H9 (cell line): ENCODE results near the gene TMOD3. TPM values are rescaled to one million over a fixed set of nuclear protein-coding genes. Genes with fewer than 3 reads are reported as not detected.

Experiments
- DNase-seq: peaks from one replicate; pipeline ENCODE4 v3.0.0-alpha.2; 2017
- H2AFZ ChIP-seq: one replicate; pipeline ENCODE4 v1.6.1; 2013; ENCODE audit warnings: mild to moderate bottlenecking, low read length, control low read depth, moderate library complexity
- H2AK5ac ChIP-seq: 2 replicates; pipeline ENCODE4 v1.6.1; 2013; ENCODE audit warnings: low read length, control low read depth, mixed read lengths; ENCODE audit not compliant: insufficient read length
- H2BK120ac ChIP-seq: one replicate; pipeline ENCODE4 v1.6.1; 2013; ENCODE audit warnings: low read depth, mild to moderate bottlenecking, low read length, control low read depth, inconsistent platforms; ENCODE audit not compliant: poor library complexity, severe bottlenecking
- H2BK12ac ChIP-seq: 2 replicates; pipeline ENCODE4 v1.6.1; 2013; ENCODE audit warnings: low read length, control low read depth, mixed read lengths, low read depth; ENCODE audit not compliant: insufficient read length
- H2BK15ac ChIP-seq: 2 replicates; pipeline ENCODE4 v1.6.1; 2013; ENCODE audit warnings: low read depth, low read length, control low read depth
- H2BK20ac ChIP-seq: one replicate; pipeline ENCODE4 v1.6.1; 2013; ENCODE audit warnings: low read depth, mild to moderate bottlenecking, low read length, control low read depth, inconsistent platforms; ENCODE audit not compliant: poor library complexity, severe bottlenecking
- H2BK5ac ChIP-seq: 2 replicates; pipeline ENCODE4 v1.6.1; 2013; ENCODE audit warnings: low read length, control low read depth, mixed read lengths; ENCODE audit not compliant: insufficient read length
- H3K14ac ChIP-seq: 2 replicates; pipeline ENCODE4 v1.6.1; 2013; ENCODE audit warnings: low read length, control low read depth; ENCODE audit not compliant: insufficient read depth
- H3K18ac ChIP-seq: 2 replicates; pipeline ENCODE4 v1.6.1; 2013; ENCODE audit warnings: low read depth, mild to moderate bottlenecking, mixed read lengths, low read length, control low read depth; ENCODE audit not compliant: insufficient read length
- H3K23ac ChIP-seq: 2 replicates; pipeline ENCODE4 v1.6.1; 2013; ENCODE audit warnings: low read length, control low read depth, mixed read lengths, low read depth; ENCODE audit not compliant: insufficient read length
- H3K23me2 ChIP-seq: 2 replicates; pipeline ENCODE4 v1.6.1; 2013; ENCODE audit warnings: low read depth, mild to moderate bottlenecking, mixed read lengths, low read length, control low read depth; ENCODE audit not compliant: insufficient read length, poor library complexity, severe bottlenecking
- H3K27ac ChIP-seq: 2 replicates; pipeline ENCODE4 v1.5.1; 2013; ENCODE audit warnings: low read length, control low read depth, mixed read lengths, low read depth; ENCODE audit not compliant: insufficient read length
- H3K27me3 ChIP-seq: 2 replicates; pipeline ENCODE4 v1.6.1; 2013; ENCODE audit warnings: low read length, control low read depth, inconsistent platforms; ENCODE audit not compliant: insufficient read depth
- H3K4ac ChIP-seq: 2 replicates; pipeline ENCODE4 v1.6.1; 2013; ENCODE audit warnings: low read depth, mild to moderate bottlenecking, control low read depth, inconsistent platforms, low read length, moderate library complexity
- H3K4me1 ChIP-seq: 2 replicates; pipeline ENCODE4 v1.6.1; 2013; ENCODE audit warnings: low read length, control low read depth, inconsistent platforms; ENCODE audit not compliant: insufficient read depth
- H3K4me2 ChIP-seq: 2 replicates; pipeline ENCODE4 v1.6.1; 2013; ENCODE audit warnings: low read length, control low read depth, mixed read lengths; ENCODE audit not compliant: insufficient read length, insufficient read depth
- H3K56ac ChIP-seq: 2 replicates; pipeline ENCODE4 v1.6.1; 2013; ENCODE audit warnings: low read depth, mild to moderate bottlenecking, mixed read lengths, low read length, control low read depth; ENCODE audit not compliant: insufficient read length
- H3K79me1 ChIP-seq: 2 replicates; pipeline ENCODE4 v1.6.1; 2013; ENCODE audit warnings: low read depth, mild to moderate bottlenecking, moderate library complexity, low read length, control low read depth, inconsistent platforms; ENCODE audit not compliant: insufficient read depth, poor library complexity, severe bottlenecking
- H3K79me2 ChIP-seq: 2 replicates; pipeline ENCODE4 v1.6.1; 2013; ENCODE audit warnings: low read length, control low read depth, inconsistent platforms; ENCODE audit not compliant: insufficient read depth
- H3K9ac ChIP-seq: 2 replicates; pipeline ENCODE4 v1.6.1; 2013; ENCODE audit warnings: low read length, control low read depth, mixed read lengths; ENCODE audit not compliant: insufficient read length; ENCODE audit errors: extremely low read depth
- H3K9me3 ChIP-seq: one replicate; pipeline ENCODE4 v1.6.1; 2013; ENCODE audit warnings: low read depth, low read length, inconsistent platforms; ENCODE audit not compliant: control insufficient read depth
- H3T11ph ChIP-seq: one replicate; pipeline ENCODE4 v1.6.1; 2013; ENCODE audit warnings: mild to moderate bottlenecking, low read length, control low read depth, inconsistent platforms
- H4K20me1 ChIP-seq: one replicate; pipeline ENCODE4 v1.6.1; 2013; ENCODE audit not compliant: control insufficient read depth, insufficient read length, insufficient read depth
- H4K5ac ChIP-seq: 2 replicates; pipeline ENCODE4 v1.6.1; 2013; ENCODE audit warnings: low read depth, mild to moderate bottlenecking, mixed read lengths, low read length, control low read depth; ENCODE audit not compliant: insufficient read length
- H4K8ac ChIP-seq: replicated peaks from 2 replicates; pipeline ENCODE4 v1.6.1; 2013; ENCODE audit warnings: low read length, control low read depth, mixed read lengths, low read depth; ENCODE audit not compliant: insufficient read length
- H4K91ac ChIP-seq: 2 replicates; pipeline ENCODE4 v1.6.1; 2013; ENCODE audit warnings: low read depth, mild to moderate bottlenecking, moderate library complexity, mixed read lengths, low read length, control low read depth; ENCODE audit not compliant: insufficient read length
- H3K27ac Mint-ChIP-seq, 3 experiments: 2 replicates in 2 of 3; 3 replicates in 1 of 3; pipeline ENCODE4 v1.8.0; 2020 to 2021; ENCODE audit warnings: mixed read lengths in 3 of 3, mild to moderate bottlenecking in 1 of 3, moderate library complexity in 1 of 3
- H3K27me3 Mint-ChIP-seq: 2 replicates; pipeline ENCODE4 v1.8.0; 2021; ENCODE audit warnings: low read depth, mild to moderate bottlenecking, moderate library complexity, mixed read lengths
- H3K36me3 Mint-ChIP-seq, 3 experiments: 2 replicates in 2 of 3; 3 replicates in 1 of 3; pipeline ENCODE4 v1.8.0; 2020 to 2021; ENCODE audit warnings: low read depth in 3 of 3, mixed read lengths in 3 of 3; ENCODE audit not compliant: insufficient read depth in 1 of 3
- H3K4me1 Mint-ChIP-seq, 2 experiments: 2 replicates each; pipeline ENCODE4 v1.8.0; 2020; ENCODE audit warnings: mixed read lengths in 2 of 2
- H3K4me3 Mint-ChIP-seq, 2 experiments: 2 replicates in 1 of 2; 3 replicates in 1 of 2; pipeline ENCODE4 v1.8.0; 2020 to 2021; ENCODE audit warnings: mild to moderate bottlenecking in 2 of 2, mixed read lengths in 2 of 2, moderate library complexity in 1 of 2
- H3K9me3 Mint-ChIP-seq, 2 experiments: 2 replicates in 1 of 2; 3 replicates in 1 of 2; pipeline ENCODE4 v1.8.0; 2020; ENCODE audit warnings: mild to moderate bottlenecking in 2 of 2, mixed read lengths in 2 of 2, moderate library complexity in 1 of 2
- CTCF ChIP-seq: fragments of 200-600 bp; sonication (generic); conservative IDR thresholded peaks from 3 replicates; pipeline ENCODE4 v1.8.0; 2021; ENCODE audit warnings: antibody characterized with exemption, mild to moderate bottlenecking
- WGBS: extraction: QIAGEN DNeasy Blood & Tissue Kit; methylation state at CpG from one replicate; pipeline ENCODE4 v1.1.7; 2013; ENCODE audit warnings: missing lambda C conversion rate, low lambda C conversion rate, mixed read lengths; ENCODE audit not compliant: insufficient read length; ENCODE audit errors: extremely low coverage; 5-methylcytosine and 5-hydroxymethylcytosine counted together
- total RNA-seq: library from RNA; stranded (reverse); gene quantifications from 2 replicates; pipeline ENCODE4 v1.2.1, GENCODE V29; 2021

The TMOD3 gene
- total RNA-seq, 1 experiment from 2014 or later = 24.7 TPM

- H3K4me1 Mint-ChIP-seq = peaks cover 19 to 23% of the 10 kb centered on the region in 2 experiments
- H3K79me1 ChIP-seq = peaks cover 3% of the 10 kb centered on the region
- H3K27me3 Mint-ChIP-seq = peaks cover 22% of the 10 kb centered on the region
- H3K18ac ChIP-seq = no peak overlapping the region
- H3K79me2 ChIP-seq = peaks cover 3% of the 10 kb centered on the region; the same call in 1 of the 2 replicates
- H3K36me3 Mint-ChIP-seq = no peaks in the 10 kb centered on the region
- H3K27ac Mint-ChIP-seq = peak overlapping the region in 1 of 3 experiments; percentile 81; a peak in 2 of 7 replicates
- H4K8ac ChIP-seq = no peak overlapping the region
- H4K5ac ChIP-seq = no peak overlapping the region
- H2BK120ac ChIP-seq = no peak overlapping the region
- no peak overlapping the region for H3T11ph ChIP-seq
- peak overlapping the region; percentile 87 to 96 for H3K4me3 Mint-ChIP-seq
- H3K27me3 ChIP-seq = no peaks in the 10 kb centered on the region
- H2BK5ac ChIP-seq = no peak overlapping the region
- no peak overlapping the region for H3K14ac ChIP-seq
- no peak overlapping the region for H3K27ac ChIP-seq
- no peak overlapping the region for H4K91ac ChIP-seq
- H3K56ac ChIP-seq = no peak overlapping the region
- no peaks in the 10 kb centered on the region for H3K9me3 ChIP-seq
- no CpG with 5 or more reads among the region's 8 CpGs for WGBS
- peak overlapping the region; percentile 89 for H3K4me2 ChIP-seq
- H2AFZ ChIP-seq = no peak overlapping the region
- no peak for TF ChIP-seq CTCF
- no peak for DNase-seq
- H3K4me1 ChIP-seq = no peaks in the 10 kb centered on the region; the same call in 1 of the 2 replicates
- no peaks in the 10 kb centered on the region for H3K23me2 ChIP-seq
- H2BK20ac ChIP-seq = no peak overlapping the region
- H4K20me1 ChIP-seq = no peaks in the 10 kb centered on the region
- H2BK15ac ChIP-seq = no peak overlapping the region
- no peak overlapping the region for H2BK12ac ChIP-seq
- no peak overlapping the region for H2AK5ac ChIP-seq
- no peaks in the 10 kb centered on the region for H3K9me3 Mint-ChIP-seq
- H3K23ac ChIP-seq = no peak overlapping the region
- no peak overlapping the region for H3K4ac ChIP-seq
- peak overlapping the region; percentile 52 for H3K9ac ChIP-seq
Observed at GRCh38 chr15:51830276-51830806, 888 bp downstream of the TMOD3 start.
